Measurements from ENCODE around the gene CCDC12.
A peak's percentile ranks its signal among the peaks of the same experiment; 100 is the strongest.

CCDC12 gene

DNA sequence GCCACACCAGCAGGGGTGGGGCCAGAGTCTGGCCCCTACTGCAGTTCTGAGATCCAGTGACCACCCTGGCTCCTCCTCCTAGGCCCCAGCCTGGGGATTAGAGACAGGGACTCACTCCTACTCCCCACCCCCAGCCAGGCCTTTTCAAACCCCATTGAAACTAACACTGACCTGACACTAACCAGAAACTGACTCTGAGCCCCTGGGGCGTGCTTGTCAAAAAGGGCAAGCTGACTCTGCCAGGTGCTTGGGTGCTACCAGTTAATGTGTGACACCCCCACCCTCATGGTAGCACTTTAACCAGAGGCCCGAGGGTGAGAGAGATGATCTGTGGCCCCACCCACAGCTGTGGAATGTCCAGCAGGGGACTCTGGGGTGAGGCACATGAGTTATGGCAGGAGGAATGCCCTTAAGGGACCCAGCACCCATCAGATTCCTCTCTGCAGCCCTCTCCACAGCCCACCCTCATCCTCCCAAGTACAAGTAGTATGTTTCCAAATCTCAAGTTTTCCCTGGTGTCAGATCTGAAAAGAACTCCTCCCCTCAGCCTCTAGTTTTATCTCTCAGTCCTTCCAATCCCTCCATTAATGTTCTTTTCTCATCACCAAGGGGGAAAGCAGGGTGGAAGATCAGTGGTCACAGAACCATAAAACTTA, 97.6 kb downstream of the CCDC12 start:
- H3K27ac ChIP-seq (ENCODE audit: low read depth, low read length) = peak overlapping the region; percentile 32
- H3K27me3 ChIP-seq (ENCODE audit: control insufficient read depth in 1 of 2, insufficient read depth in 2 of 2, low read length in 2 of 2) = peaks cover 19 to 23% of the 10 kb centered on the region in 2 donors
- H3K36me3 ChIP-seq (ENCODE audit: control insufficient read depth in 1 of 2, insufficient read depth in 2 of 2, low read length in 2 of 2) = no peaks in the 10 kb centered on the region
- H3K4me1 ChIP-seq (ENCODE audit: control insufficient read depth in 1 of 2, insufficient read depth in 2 of 2, low read length in 2 of 2) = peaks cover 0 to 2% of the 10 kb centered on the region in 2 donors
- no peak overlapping the region for H3K4me3 ChIP-seq (ENCODE audit: low read depth in 1 of 2, low read length in 2 of 2)
- no peaks in the 10 kb centered on the region for H3K9me3 ChIP-seq (ENCODE audit: control insufficient read depth in 1 of 2, low read length in 2 of 2)
- H3K9ac ChIP-seq (ENCODE audit: low read depth in 1 of 2, low read length in 2 of 2) = no peak overlapping the region

DNA sequence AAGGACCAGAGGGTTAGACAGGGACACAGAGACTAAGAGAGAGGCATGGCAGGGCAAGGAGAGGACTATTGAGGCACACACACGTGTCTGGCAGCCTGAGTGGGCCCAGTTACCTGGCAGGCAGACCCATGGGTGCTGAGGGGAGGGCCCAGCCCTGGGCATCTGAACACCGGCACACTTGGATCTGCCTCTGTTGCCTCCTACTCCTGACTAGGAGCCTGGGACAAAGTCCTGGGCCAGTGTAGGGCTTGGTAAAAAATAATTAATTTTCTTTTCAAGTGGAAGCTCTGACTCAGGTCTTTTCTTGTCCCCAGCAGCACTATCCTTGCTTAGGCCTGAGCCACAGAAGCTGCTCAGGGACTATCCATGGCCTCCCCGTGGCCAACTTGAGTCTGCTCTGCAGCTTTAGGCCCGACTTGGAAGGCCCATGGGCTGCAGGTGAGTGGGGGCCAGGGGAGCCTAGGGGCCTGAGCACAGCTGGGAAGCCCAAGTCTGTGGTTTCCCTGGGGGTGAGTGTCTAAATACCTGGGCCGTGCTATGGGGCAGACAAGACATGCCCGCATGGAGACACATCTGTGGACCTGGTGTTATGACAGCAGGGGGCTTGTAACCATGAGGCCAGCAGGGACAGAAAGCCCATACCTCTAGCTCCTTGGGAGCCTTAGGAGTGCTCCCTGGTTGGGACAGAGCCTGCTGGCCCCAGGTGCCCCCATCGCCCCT, 99.0 kb downstream of the CCDC12 start, which contains the start of gene PTH1R:
PTH1R (plus strand) TSS at position 316 of the 720 bp plus-strand sequence. CDS start 5,839 bp downstream, outside the sequence.
- peaks cover 0 to 2% of the 10 kb centered on the region in 2 donors for H3K4me1 ChIP-seq (ENCODE audit: control insufficient read depth in 1 of 2, insufficient read depth in 2 of 2, low read length in 2 of 2)
- H3K27me3 ChIP-seq (ENCODE audit: control insufficient read depth in 1 of 2, insufficient read depth in 2 of 2, low read length in 2 of 2) = peaks cover 14 to 18% of the 10 kb centered on the region in 2 donors
- no peaks in the 10 kb centered on the region for H3K9me3 ChIP-seq (ENCODE audit: control insufficient read depth in 1 of 2, low read length in 2 of 2)
- no peaks in the 10 kb centered on the region for H3K36me3 ChIP-seq (ENCODE audit: control insufficient read depth in 1 of 2, insufficient read depth in 2 of 2, low read length in 2 of 2)
- no peak within 1 kb of the TSS for H3K4me3 ChIP-seq (ENCODE audit: low read depth in 1 of 2, low read length in 2 of 2)
- no peak within 1 kb of the TSS for H3K9ac ChIP-seq (ENCODE audit: low read depth in 1 of 2, low read length in 2 of 2)
- peak within 1 kb of the TSS; percentile 80 for H3K27ac ChIP-seq (ENCODE audit: low read depth, low read length)

DNA sequence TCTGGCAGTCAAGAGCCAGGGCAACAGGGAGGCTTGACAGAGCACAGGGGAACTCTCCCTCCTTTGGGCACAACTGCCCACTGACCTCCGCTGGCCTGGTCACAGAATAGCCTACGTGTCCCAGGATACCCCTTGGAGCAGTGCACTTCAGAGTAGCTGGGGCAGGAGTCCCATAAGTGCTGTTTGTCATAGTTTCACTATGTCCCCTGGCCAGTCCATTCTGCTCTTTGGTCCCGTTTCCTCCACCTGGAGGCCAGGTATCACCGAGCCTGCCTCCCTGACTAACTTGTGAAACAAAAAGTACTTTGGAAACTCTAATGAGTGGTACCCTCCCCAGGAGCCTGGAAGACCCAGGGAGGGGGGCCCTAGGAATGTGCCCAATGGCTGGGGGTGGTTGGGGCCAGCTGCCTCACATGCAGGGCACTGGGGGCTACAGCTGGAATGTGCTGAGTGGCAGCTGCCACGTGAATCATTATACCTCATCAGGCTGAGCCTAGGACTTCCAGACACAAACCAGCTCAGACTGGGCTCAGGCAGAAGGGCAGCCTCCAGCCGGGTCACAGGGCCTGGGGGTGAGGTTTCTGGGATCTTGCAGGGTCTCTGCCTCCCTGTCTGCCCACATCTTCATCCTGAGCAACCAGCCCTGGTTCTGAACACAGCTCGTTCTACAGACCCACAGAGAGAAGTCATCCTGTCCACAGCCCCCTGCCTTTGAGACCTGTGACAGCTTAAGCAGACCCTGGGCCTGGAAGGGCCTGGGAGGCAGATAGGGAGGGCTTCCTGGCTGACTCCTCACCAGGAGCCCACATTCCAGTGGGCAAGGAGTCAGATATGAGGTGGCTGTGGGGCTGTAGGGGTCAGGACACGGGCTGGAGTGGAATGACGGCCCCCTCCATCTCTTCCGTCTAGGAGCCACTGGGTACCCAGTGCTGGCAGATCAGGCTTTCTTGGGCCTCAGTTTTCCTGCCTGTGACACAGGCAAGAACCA, 99.9 kb downstream of the CCDC12 start:
- no peak overlapping the region for H3K4me3 ChIP-seq (ENCODE audit: low read depth in 1 of 2, low read length in 2 of 2)
- H3K9ac ChIP-seq (ENCODE audit: low read depth in 1 of 2, low read length in 2 of 2) = no peak overlapping the region
- no peaks in the 10 kb centered on the region for H3K36me3 ChIP-seq (ENCODE audit: control insufficient read depth in 1 of 2, insufficient read depth in 2 of 2, low read length in 2 of 2)
- H3K9me3 ChIP-seq (ENCODE audit: control insufficient read depth in 1 of 2, low read length in 2 of 2) = no peaks in the 10 kb centered on the region
- peaks cover 15 to 18% of the 10 kb centered on the region in 2 donors for H3K27me3 ChIP-seq (ENCODE audit: control insufficient read depth in 1 of 2, insufficient read depth in 2 of 2, low read length in 2 of 2)
- peaks cover 0 to 2% of the 10 kb centered on the region in 2 donors for H3K4me1 ChIP-seq (ENCODE audit: control insufficient read depth in 1 of 2, insufficient read depth in 2 of 2, low read length in 2 of 2)
- peak overlapping the region; percentile 80 for H3K27ac ChIP-seq (ENCODE audit: low read depth, low read length)

DNA sequence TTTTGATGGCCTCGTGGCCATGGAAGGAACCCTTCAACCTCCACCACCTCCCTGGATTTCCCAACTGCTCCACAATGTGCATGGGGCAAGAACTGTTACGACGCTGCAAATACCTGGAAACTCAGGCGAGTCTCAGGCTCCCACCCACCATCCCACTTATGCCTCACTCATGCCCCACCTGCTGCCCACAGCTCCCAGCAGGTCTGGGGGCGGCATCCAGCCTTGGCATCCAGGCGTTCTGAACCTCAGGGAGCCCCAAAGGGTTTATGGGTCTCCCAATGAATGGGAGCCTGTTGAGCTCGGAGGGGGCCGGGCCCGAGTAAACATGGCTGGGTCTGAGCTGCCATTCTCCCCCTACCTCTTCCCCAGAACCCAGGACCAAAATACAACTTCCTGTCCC, 101.0 kb downstream of the CCDC12 start:
- Histone ChIP-seq H3K4me3 (ENCODE audit: low read depth in 1 of 2, low read length in 2 of 2) (no peak overlapping the region), H3K4me1 (ENCODE audit: control insufficient read depth in 1 of 2, insufficient read depth in 2 of 2, low read length in 2 of 2) (peaks cover 0 to 2% of the 10 kb centered on the region in 2 donors), H3K36me3 (ENCODE audit: control insufficient read depth in 1 of 2, insufficient read depth in 2 of 2, low read length in 2 of 2) (no peaks in the 10 kb centered on the region), H3K27me3 (ENCODE audit: control insufficient read depth in 1 of 2, insufficient read depth in 2 of 2, low read length in 2 of 2) (peaks cover 7 to 10% of the 10 kb centered on the region in 2 donors), H3K9me3 (ENCODE audit: control insufficient read depth in 1 of 2, low read length in 2 of 2) (no peaks in the 10 kb centered on the region), H3K27ac (ENCODE audit: low read depth, low read length) (peak overlapping the region; percentile 75), H3K9ac (ENCODE audit: low read depth in 1 of 2, low read length in 2 of 2) (no peak overlapping the region)

DNA sequence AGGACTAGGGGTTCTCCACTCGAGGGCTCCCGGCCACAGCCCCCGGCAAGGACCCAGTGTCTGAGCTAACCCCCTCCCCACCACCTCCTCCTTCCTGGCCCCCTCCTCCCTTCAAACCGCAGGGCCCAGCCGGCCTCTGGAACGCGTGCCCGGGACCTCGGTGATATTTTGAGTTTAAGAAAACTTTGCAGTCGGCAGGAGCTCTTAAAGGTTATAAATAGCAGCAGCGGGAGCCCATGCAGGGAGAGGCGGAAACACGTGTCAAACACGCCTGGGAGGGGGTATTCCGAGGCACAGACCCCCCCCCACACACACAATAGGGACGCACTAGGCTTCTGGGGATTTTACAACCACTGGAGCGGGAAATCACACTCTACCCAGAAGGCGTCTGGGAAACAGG, 102.1 kb downstream of the CCDC12 start:
- peak overlapping the region; percentile 20 for H3K27ac ChIP-seq (ENCODE audit: low read depth, low read length)
- peaks cover 2 to 4% of the 10 kb centered on the region in 2 donors for H3K27me3 ChIP-seq (ENCODE audit: control insufficient read depth in 1 of 2, insufficient read depth in 2 of 2, low read length in 2 of 2)
- no peaks in the 10 kb centered on the region for H3K9me3 ChIP-seq (ENCODE audit: control insufficient read depth in 1 of 2, low read length in 2 of 2)
- H3K9ac ChIP-seq (ENCODE audit: low read depth in 1 of 2, low read length in 2 of 2) = no peak overlapping the region
- H3K36me3 ChIP-seq (ENCODE audit: control insufficient read depth in 1 of 2, insufficient read depth in 2 of 2, low read length in 2 of 2) = no peaks in the 10 kb centered on the region
- H3K4me1 ChIP-seq (ENCODE audit: control insufficient read depth in 1 of 2, insufficient read depth in 2 of 2, low read length in 2 of 2) = peaks cover 0 to 2% of the 10 kb centered on the region in 2 donors
- H3K4me3 ChIP-seq (ENCODE audit: low read depth in 1 of 2, low read length in 2 of 2) = no peak overlapping the region

DNA sequence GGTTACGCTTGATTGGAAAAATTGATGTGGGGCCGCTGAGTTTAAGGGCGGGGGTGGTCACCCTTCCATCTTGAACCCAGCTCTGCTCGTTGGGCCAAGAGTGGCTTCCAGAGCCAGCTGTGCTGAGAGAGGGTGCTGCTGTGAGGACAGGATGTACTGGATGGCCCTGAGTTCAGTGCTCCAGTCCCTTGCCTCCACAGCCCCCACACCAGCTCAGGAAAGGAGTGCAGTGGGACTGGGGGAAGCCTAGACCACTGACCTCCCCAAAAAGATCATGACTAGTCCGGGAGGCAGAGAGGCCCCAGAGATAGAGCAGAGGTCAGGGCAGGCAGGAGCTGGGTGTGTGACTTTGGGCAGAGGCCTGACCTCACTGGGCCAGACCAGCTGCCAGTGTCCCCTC, 103.0 kb downstream of the CCDC12 start:
- H3K27me3 ChIP-seq (ENCODE audit: control insufficient read depth in 1 of 2, insufficient read depth in 2 of 2, low read length in 2 of 2) = peaks cover 2 to 4% of the 10 kb centered on the region in 2 donors

More for the DNA sequence above, 103.0 kb downstream of the CCDC12 start:
- Histone ChIP-seq H3K9me3 (ENCODE audit: control insufficient read depth in 1 of 2, low read length in 2 of 2) (no peaks in the 10 kb centered on the region), H3K4me3 (ENCODE audit: low read depth in 1 of 2, low read length in 2 of 2) (no peak overlapping the region), H3K27ac (ENCODE audit: low read depth, low read length) (no peak overlapping the region), H3K9ac (ENCODE audit: low read depth in 1 of 2, low read length in 2 of 2) (no peak overlapping the region), H3K36me3 (ENCODE audit: control insufficient read depth in 1 of 2, insufficient read depth in 2 of 2, low read length in 2 of 2) (no peaks in the 10 kb centered on the region), H3K4me1 (ENCODE audit: control insufficient read depth in 1 of 2, insufficient read depth in 2 of 2, low read length in 2 of 2) (no peaks in the 10 kb centered on the region)

All from duodenal mucosa (tissue), 2 donors.